Lung (tissue), 12 donors: ENCODE results near the gene TMEM240. TPM values are rescaled to one million over a fixed set of nuclear protein-coding genes. Genes with fewer than 3 reads are reported as not detected.

ENCODE experiments used
- ATAC-seq: fragments of 200-7000 bp; cut with Tn5 transposase; one replicate; pipeline ENCODE4 v1.9.1; 2020; ENCODE audit warnings: moderate number of reproducible peaks; ENCODE audit not compliant: insufficient read depth, low FRiP score
- DNase-seq, 3 donors: peaks; one replicate each; pipeline ENCODE4 v3.0.0-alpha.2; 2013 to 2017
- H3K27ac ChIP-seq, 2 donors: one replicate each; pipeline ENCODE4 v1.5.1; 2013; ENCODE audit warnings: mild to moderate bottlenecking in 2 of 2, moderate library complexity in 2 of 2, control low read depth in 1 of 2, inconsistent platforms in 1 of 2, low read depth in 1 of 2, low read length in 1 of 2
- H3K27me3 ChIP-seq, 3 donors: one replicate each; pipeline ENCODE4 v1.5.1; 2013; ENCODE audit warnings: low read length in 2 of 3; ENCODE audit not compliant: control insufficient read depth in 3 of 3, insufficient read depth in 3 of 3
- H3K36me3 ChIP-seq, 4 donors: one replicate each; pipeline ENCODE4 v1.5.1; 2013; ENCODE audit warnings: low read length in 4 of 4, mild to moderate bottlenecking in 1 of 4, moderate library complexity in 1 of 4; ENCODE audit not compliant: control insufficient read depth in 4 of 4, insufficient read depth in 4 of 4
- H3K4me1 ChIP-seq, 5 donors: one replicate each; pipeline ENCODE4 v1.5.1; 2013; ENCODE audit warnings: low read length in 5 of 5, mild to moderate bottlenecking in 2 of 5, moderate library complexity in 1 of 5; ENCODE audit not compliant: control insufficient read depth in 5 of 5, insufficient read depth in 5 of 5
- H3K4me3 ChIP-seq: one replicate; pipeline ENCODE4 v1.5.1; 2013; ENCODE audit warnings: mild to moderate bottlenecking, control low read depth, moderate library complexity
- H3K9ac ChIP-seq, 2 donors: one replicate each; pipeline ENCODE4 v1.5.1; 2013; ENCODE audit warnings: low read length in 2 of 2, control low read depth in 1 of 2; ENCODE audit not compliant: insufficient read depth in 1 of 2
- H3K9me3 ChIP-seq, 4 donors: one replicate each; pipeline ENCODE4 v1.5.1; 2013; ENCODE audit warnings: low read length in 3 of 4, mild to moderate bottlenecking in 1 of 4, moderate library complexity in 1 of 4; ENCODE audit not compliant: control insufficient read depth in 4 of 4, insufficient read depth in 3 of 4
- WGBS, 2 donors: extraction: QIAGEN DNeasy Blood & Tissue Kit; methylation state at CpG; one replicate each; pipeline ENCODE4 v1.1.7; 2013; 5-methylcytosine and 5-hydroxymethylcytosine counted together
- polyA plus RNA-seq, 2 donors: library from polyadenylated mRNA; stranded (reverse); fragments of 200-250 nt; gene quantifications; one replicate each; pipeline ENCODE4 v1.2.1, GENCODE V29; 2013
- total RNA-seq, 2 donors: library from RNA; depleted of rRNA in 1 of 2; stranded (reverse); fragments of >200 nt in 1 of 2; gene quantifications; one replicate each; pipeline ENCODE4 v1.2.1, GENCODE V29; 2014 to 2021
- TF ChIP-seq, protein P1 (sequence below): IDR thresholded peaks from 2 replicates; pipeline ENCODE4 v1.5.1; 2012; ENCODE audit warnings: mild to moderate bottlenecking; ENCODE audit errors: control extremely low read depth, extremely low read depth
- donor health status: control.
- donor health status: control.
- donor health status: Bipolar disorder and iron deficiency.
- donor health status: healthy.
- donor health status: DM: yes; HTN: yes; CAD: no.

Gene TMEM240
- total and polyA plus RNA-seq, 4 donors = 2.3 to 4.2 (median 3.1) TPM

GRCh38 chr1:1536938-1537546 is 3.4 kb downstream of the TMEM240 start:
- peaks cover 0 to 10% (median 3%) of the 10 kb centered on the region in 5 donors for H3K4me1 ChIP-seq
- no peaks in the 10 kb centered on the region for H3K27me3 ChIP-seq
- no peak for ATAC-seq
- no peak for DNase-seq
- H3K4me3 ChIP-seq = no peak overlapping the region
- peaks cover 0 to 7% (median 0%) of the 10 kb centered on the region in 4 donors for H3K9me3 ChIP-seq
- no peak overlapping the region for H3K9ac ChIP-seq
- WGBS, 2 donors = 92% methylated on average over 15 of the region's 15 CpGs
- TF ChIP-seq, protein P1, sequence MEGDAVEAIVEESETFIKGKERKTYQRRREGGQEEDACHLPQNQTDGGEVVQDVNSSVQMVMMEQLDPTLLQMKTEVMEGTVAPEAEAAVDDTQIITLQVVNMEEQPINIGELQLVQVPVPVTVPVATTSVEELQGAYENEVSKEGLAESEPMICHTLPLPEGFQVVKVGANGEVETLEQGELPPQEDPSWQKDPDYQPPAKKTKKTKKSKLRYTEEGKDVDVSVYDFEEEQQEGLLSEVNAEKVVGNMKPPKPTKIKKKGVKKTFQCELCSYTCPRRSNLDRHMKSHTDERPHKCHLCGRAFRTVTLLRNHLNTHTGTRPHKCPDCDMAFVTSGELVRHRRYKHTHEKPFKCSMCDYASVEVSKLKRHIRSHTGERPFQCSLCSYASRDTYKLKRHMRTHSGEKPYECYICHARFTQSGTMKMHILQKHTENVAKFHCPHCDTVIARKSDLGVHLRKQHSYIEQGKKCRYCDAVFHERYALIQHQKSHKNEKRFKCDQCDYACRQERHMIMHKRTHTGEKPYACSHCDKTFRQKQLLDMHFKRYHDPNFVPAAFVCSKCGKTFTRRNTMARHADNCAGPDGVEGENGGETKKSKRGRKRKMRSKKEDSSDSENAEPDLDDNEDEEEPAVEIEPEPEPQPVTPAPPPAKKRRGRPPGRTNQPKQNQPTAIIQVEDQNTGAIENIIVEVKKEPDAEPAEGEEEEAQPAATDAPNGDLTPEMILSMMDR = no peak
- peaks cover 0 to 12% (median 3%) of the 10 kb centered on the region in 4 donors for H3K36me3 ChIP-seq
- no peak overlapping the region for H3K27ac ChIP-seq

GRCh38 chr1:1536019-1536937 is 4.1 kb downstream of the TMEM240 start:
- 87 to 90% methylated on average over 46 to 48 of the region's 48 CpGs for WGBS, 2 donors
- TF ChIP-seq, protein P1 = no peak
- DNase-seq (no peak), ATAC-seq (no peak)
- H3K9me3 ChIP-seq = peaks cover 0 to 6% (median 0%) of the 10 kb centered on the region in 4 donors
- H3K27ac ChIP-seq = no peak overlapping the region
- no peaks in the 10 kb centered on the region for H3K27me3 ChIP-seq
- no peak overlapping the region for H3K9ac ChIP-seq
- H3K4me1 ChIP-seq = peaks cover 0 to 10% (median 3%) of the 10 kb centered on the region in 5 donors
- H3K4me3 ChIP-seq = no peak overlapping the region
- H3K36me3 ChIP-seq = peaks cover 0 to 9% (median 3%) of the 10 kb centered on the region in 4 donors

DNA sequence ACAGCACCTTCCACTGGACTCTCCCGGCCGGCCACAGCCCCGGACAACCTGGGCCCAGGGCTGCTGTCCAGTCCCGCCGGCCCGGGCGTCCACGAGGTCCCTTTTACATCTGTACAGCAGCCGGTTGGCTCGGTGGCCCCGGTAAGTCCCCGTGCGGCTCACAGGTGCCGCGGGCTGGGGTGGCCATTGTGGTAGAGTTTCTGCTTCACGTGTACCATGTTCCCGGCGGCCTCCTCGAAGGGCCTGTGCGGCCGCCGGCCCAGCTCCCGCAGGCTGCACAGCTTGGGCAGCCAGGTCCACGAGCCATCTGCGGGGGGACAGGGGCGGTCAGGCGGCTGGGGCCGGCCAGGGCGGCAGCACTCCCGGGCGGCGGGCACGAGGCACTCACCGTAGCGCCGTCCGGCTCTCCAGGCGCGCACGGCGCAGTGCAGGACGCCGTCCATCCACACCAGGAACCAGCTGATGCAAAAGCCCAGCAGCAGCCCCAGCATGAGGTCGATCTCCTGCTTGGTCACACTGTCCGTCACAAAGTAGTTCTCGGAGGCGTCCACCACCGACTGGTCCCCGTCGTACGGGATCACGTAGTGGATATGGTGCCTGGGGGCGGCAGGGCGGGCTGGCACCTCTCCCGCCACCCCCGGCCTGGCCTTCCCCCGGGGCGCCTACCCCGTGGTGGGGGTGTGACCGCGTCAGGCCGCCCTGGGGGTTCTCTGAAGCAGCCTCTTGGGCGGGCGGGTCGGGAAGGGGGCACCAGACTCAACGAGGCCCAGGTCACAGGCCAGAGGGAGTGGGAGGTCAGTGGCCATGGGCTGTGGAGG is 5.0 kb downstream of the TMEM240 start:
- DNase-seq (no peak), ATAC-seq (no peak)
- Histone ChIP-seq H3K36me3 (peaks cover 0 to 10% (median 2%) of the 10 kb centered on the region in 4 donors), H3K4me1 (peaks cover 0 to 6% (median 3%) of the 10 kb centered on the region in 5 donors), H3K9me3 (peaks cover 0 to 4% (median 0%) of the 10 kb centered on the region in 4 donors), H3K27me3 (no peaks in the 10 kb centered on the region), H3K27ac (no peak overlapping the region), H3K9ac (no peak overlapping the region), H3K4me3 (no peak overlapping the region)
- TF ChIP-seq, protein P1 = no peak
- whole genome bisulfite sequencing, 2 donors = 95 to 96% methylated on average over 55 to 66 of the region's 66 CpGs
